Liver (tissue), 9 donors: ENCODE measurements around the gene ARHGAP1. TPM values are rescaled to one million over a fixed set of nuclear protein-coding genes. Genes with fewer than 3 reads are reported as not detected.

Experiments used
- DNase-seq: peaks from one replicate; pipeline ENCODE4 v3.0.0-alpha.2; 2017; ENCODE audit warnings: low spot score
- H3K27ac ChIP-seq, 2 donors: one replicate each; pipeline ENCODE4 v1.7.0; 2013; ENCODE audit warnings: inconsistent platforms in 2 of 2, low read length in 2 of 2, control low read depth in 1 of 2, low read depth in 1 of 2, mild to moderate bottlenecking in 1 of 2
- H3K27me3 ChIP-seq, 4 donors: one replicate each; pipeline versions ENCODE4 v1.6.1 to v1.7.0; 2013; ENCODE audit warnings: low read length in 3 of 4, inconsistent platforms in 1 of 4, mild to moderate bottlenecking in 1 of 4, moderate library complexity in 1 of 4; ENCODE audit not compliant: control insufficient read depth in 4 of 4, insufficient read depth in 4 of 4
- H3K36me3 ChIP-seq, 4 donors: one replicate each; pipeline versions ENCODE4 v1.6.1 to v1.7.0; 2013; ENCODE audit warnings: low read length in 3 of 4, mild to moderate bottlenecking in 3 of 4, low read depth in 1 of 4, moderate library complexity in 1 of 4; ENCODE audit not compliant: control insufficient read depth in 4 of 4, insufficient read depth in 3 of 4
- H3K4me1 ChIP-seq, 4 donors: one replicate each; pipeline versions ENCODE4 v1.6.1 to v1.7.0; 2013; ENCODE audit warnings: low read length in 3 of 4, mild to moderate bottlenecking in 3 of 4, moderate library complexity in 1 of 4; ENCODE audit not compliant: control insufficient read depth in 4 of 4, insufficient read depth in 4 of 4
- H3K4me3 ChIP-seq, 3 donors: one replicate each; pipeline versions ENCODE4 v1.6.1 to v1.7.0; 2013; ENCODE audit warnings: low read length in 3 of 3, control low read depth in 1 of 3, low read depth in 1 of 3, mild to moderate bottlenecking in 1 of 3
- H3K9ac ChIP-seq, 2 donors: one replicate each; pipeline ENCODE4 v1.7.0; 2013; ENCODE audit warnings: low read length in 2 of 2, mild to moderate bottlenecking in 2 of 2, moderate library complexity in 2 of 2, control low read depth in 1 of 2, low read depth in 1 of 2
- H3K9me3 ChIP-seq, 4 donors: one replicate each; pipeline versions ENCODE4 v1.6.1 to v1.7.0; 2013; ENCODE audit warnings: low read length in 3 of 4; ENCODE audit not compliant: control insufficient read depth in 4 of 4
- EGR1 ChIP-seq, 2 donors: IDR thresholded peaks; 2 replicates each; pipeline ENCODE4 v1.6.1; 2016 to 2018; ENCODE audit warnings: antibody characterized with exemption in 2 of 2, low read depth in 2 of 2
- FOXA1 ChIP-seq: IDR thresholded peaks from 2 replicates; pipeline ENCODE4 v1.6.1; 2016; ENCODE audit warnings: antibody characterized with exemption
- FOXA2 ChIP-seq: IDR thresholded peaks from 2 replicates; pipeline ENCODE4 v1.6.1; 2016; ENCODE audit warnings: antibody characterized with exemption
- HNF4A ChIP-seq, 2 donors: conservative IDR thresholded peaks; 2 replicates each; pipeline ENCODE4 v1.6.1; 2016; ENCODE audit warnings: antibody characterized with exemption in 2 of 2, mild to moderate bottlenecking in 2 of 2
- HNF4G ChIP-seq: IDR thresholded peaks from 2 replicates; pipeline ENCODE4 v1.6.1; 2016; ENCODE audit warnings: antibody characterized with exemption
- JUND ChIP-seq, 2 donors: IDR thresholded peaks; 2 replicates each; pipeline ENCODE4 v1.6.1; 2016; ENCODE audit warnings: antibody characterized with exemption in 2 of 2
- NR2F2 ChIP-seq: IDR thresholded peaks from 2 replicates; pipeline ENCODE4 v1.6.1; 2016; ENCODE audit warnings: antibody characterized with exemption
- RAD21 ChIP-seq, 2 donors: IDR thresholded peaks; 2 replicates each; pipeline ENCODE4 v1.6.1; 2016; ENCODE audit warnings: antibody characterized with exemption in 2 of 2, mild to moderate bottlenecking in 2 of 2
- RXRA ChIP-seq, 2 donors: IDR thresholded peaks; 2 replicates each; pipeline ENCODE4 v1.6.1; 2017 to 2018; ENCODE audit warnings: antibody characterized with exemption in 2 of 2, mild to moderate bottlenecking in 1 of 2
- SP1 ChIP-seq: IDR thresholded peaks from 2 replicates; pipeline ENCODE4 v1.6.1; 2018; ENCODE audit warnings: antibody characterized with exemption, mild to moderate bottlenecking
- TAF1 ChIP-seq: conservative IDR thresholded peaks from 2 replicates; pipeline ENCODE4 v1.6.1; 2016; ENCODE audit warnings: antibody characterized with exemption, mild to moderate bottlenecking
- YY1 ChIP-seq: IDR thresholded peaks from 2 replicates; pipeline ENCODE4 v1.6.1; 2016; ENCODE audit warnings: antibody characterized with exemption, mild to moderate bottlenecking
- WGBS: extraction: QIAGEN DNeasy Blood & Tissue Kit; methylation state at CpG from one replicate; pipeline ENCODE4 v1.1.7; 2013; 5-methylcytosine and 5-hydroxymethylcytosine counted together
- polyA plus RNA-seq, 2 donors: library from polyadenylated mRNA; stranded (reverse) in 1 of 2; unstranded in 1 of 2; fragments of 200-250 nt in 1 of 2; fragments of >200 nt in 1 of 2; fragmentation: Nextera tagmentation in 1 of 2; extraction: Ambion mirVana in 1 of 2; gene quantifications; one replicate each; pipeline versions ENCODE4 v1.2.1 to v1.2.3, GENCODE V29; 2013 to 2015
- total RNA-seq, 2 donors: library from RNA; depleted of rRNA; stranded (reverse); fragments of >200 nt; gene quantifications; one replicate each; pipeline ENCODE4 v1.2.3, GENCODE V29; 2014
- TF ChIP-seq, protein P1 (sequence below): IDR thresholded peaks from 2 replicates; pipeline ENCODE4 v1.6.1; 2016; ENCODE audit warnings: antibody characterized with exemption, mild to moderate bottlenecking
- TF ChIP-seq, protein P2 (sequence below): IDR thresholded peaks from 2 replicates; pipeline ENCODE4 v1.6.1; 2016; ENCODE audit warnings: antibody characterized with exemption
- TF ChIP-seq, protein P3 (sequence below): IDR thresholded peaks from 2 replicates; pipeline ENCODE4 v1.6.1; 2016; ENCODE audit warnings: antibody characterized with exemption
- TF ChIP-seq, protein P4 (sequence below): fragments of 150-350 bp; IDR thresholded peaks from 2 replicates; pipeline ENCODE4 v1.5.1; 2017; ENCODE audit warnings: improper control_type of control experiment, low read depth, low read length; ENCODE audit not compliant: missing input control
- TF ChIP-seq, protein P5 (sequence below): IDR thresholded peaks from 2 replicates; pipeline ENCODE4 v1.6.1; 2016; ENCODE audit warnings: antibody characterized with exemption
- donor health status: healthy.
- donor health status: healthy.
- donor health status: healthy.
- donor health status: healthy.
- donor health status: healthy.

ARHGAP1 gene
- total and polyA plus RNA-seq, 4 donors, result 10.9 to 21.9 (median 20.1) TPM

DNA sequence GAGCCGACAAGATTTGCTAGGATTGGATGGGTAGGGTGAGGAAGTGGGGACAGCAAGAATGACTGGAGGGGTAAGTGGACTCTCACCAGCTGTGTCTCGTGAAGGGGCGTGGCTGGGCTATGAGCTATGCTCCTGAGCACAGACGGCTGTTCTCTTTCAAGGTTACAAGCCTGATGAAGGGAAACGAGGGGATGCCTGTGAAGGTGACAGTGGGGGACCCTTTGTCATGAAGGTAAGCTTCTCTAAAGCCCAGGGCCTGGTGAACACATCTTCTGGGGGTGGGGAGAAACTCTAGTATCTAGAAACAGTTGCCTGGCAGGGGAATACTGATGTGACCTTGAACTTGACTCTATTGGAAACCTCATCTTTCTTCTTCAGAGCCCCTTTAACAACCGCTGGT, 38.5 kb upstream of the ARHGAP1 start:
- TF ChIP-seq, protein P1, sequence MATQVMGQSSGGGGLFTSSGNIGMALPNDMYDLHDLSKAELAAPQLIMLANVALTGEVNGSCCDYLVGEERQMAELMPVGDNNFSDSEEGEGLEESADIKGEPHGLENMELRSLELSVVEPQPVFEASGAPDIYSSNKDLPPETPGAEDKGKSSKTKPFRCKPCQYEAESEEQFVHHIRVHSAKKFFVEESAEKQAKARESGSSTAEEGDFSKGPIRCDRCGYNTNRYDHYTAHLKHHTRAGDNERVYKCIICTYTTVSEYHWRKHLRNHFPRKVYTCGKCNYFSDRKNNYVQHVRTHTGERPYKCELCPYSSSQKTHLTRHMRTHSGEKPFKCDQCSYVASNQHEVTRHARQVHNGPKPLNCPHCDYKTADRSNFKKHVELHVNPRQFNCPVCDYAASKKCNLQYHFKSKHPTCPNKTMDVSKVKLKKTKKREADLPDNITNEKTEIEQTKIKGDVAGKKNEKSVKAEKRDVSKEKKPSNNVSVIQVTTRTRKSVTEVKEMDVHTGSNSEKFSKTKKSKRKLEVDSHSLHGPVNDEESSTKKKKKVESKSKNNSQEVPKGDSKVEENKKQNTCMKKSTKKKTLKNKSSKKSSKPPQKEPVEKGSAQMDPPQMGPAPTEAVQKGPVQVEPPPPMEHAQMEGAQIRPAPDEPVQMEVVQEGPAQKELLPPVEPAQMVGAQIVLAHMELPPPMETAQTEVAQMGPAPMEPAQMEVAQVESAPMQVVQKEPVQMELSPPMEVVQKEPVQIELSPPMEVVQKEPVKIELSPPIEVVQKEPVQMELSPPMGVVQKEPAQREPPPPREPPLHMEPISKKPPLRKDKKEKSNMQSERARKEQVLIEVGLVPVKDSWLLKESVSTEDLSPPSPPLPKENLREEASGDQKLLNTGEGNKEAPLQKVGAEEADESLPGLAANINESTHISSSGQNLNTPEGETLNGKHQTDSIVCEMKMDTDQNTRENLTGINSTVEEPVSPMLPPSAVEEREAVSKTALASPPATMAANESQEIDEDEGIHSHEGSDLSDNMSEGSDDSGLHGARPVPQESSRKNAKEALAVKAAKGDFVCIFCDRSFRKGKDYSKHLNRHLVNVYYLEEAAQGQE, result no peak
- no peak for TF ChIP-seq FOXA1
- TF ChIP-seq, protein P2, sequence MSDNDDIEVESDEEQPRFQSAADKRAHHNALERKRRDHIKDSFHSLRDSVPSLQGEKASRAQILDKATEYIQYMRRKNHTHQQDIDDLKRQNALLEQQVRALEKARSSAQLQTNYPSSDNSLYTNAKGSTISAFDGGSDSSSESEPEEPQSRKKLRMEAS, result no peak
- TF ChIP-seq RXRA (IDR thresholded peaks at IDR 0.05), result no peak
- TF ChIP-seq NR2F2, result no peak
- TF ChIP-seq, protein P3, sequence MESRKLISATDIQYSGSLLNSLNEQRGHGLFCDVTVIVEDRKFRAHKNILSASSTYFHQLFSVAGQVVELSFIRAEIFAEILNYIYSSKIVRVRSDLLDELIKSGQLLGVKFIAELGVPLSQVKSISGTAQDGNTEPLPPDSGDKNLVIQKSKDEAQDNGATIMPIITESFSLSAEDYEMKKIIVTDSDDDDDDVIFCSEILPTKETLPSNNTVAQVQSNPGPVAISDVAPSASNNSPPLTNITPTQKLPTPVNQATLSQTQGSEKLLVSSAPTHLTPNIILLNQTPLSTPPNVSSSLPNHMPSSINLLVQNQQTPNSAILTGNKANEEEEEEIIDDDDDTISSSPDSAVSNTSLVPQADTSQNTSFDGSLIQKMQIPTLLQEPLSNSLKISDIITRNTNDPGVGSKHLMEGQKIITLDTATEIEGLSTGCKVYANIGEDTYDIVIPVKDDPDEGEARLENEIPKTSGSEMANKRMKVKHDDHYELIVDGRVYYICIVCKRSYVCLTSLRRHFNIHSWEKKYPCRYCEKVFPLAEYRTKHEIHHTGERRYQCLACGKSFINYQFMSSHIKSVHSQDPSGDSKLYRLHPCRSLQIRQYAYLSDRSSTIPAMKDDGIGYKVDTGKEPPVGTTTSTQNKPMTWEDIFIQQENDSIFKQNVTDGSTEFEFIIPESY, result no peak
- TF ChIP-seq JUND (IDR thresholded peaks at IDR 0.05), result no peak
- TF ChIP-seq HNF4A (conservative IDR thresholded peaks at IDR 0.05), result no peak
- TF ChIP-seq, protein P4, sequence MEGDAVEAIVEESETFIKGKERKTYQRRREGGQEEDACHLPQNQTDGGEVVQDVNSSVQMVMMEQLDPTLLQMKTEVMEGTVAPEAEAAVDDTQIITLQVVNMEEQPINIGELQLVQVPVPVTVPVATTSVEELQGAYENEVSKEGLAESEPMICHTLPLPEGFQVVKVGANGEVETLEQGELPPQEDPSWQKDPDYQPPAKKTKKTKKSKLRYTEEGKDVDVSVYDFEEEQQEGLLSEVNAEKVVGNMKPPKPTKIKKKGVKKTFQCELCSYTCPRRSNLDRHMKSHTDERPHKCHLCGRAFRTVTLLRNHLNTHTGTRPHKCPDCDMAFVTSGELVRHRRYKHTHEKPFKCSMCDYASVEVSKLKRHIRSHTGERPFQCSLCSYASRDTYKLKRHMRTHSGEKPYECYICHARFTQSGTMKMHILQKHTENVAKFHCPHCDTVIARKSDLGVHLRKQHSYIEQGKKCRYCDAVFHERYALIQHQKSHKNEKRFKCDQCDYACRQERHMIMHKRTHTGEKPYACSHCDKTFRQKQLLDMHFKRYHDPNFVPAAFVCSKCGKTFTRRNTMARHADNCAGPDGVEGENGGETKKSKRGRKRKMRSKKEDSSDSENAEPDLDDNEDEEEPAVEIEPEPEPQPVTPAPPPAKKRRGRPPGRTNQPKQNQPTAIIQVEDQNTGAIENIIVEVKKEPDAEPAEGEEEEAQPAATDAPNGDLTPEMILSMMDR, result no peak
- no peak for TF ChIP-seq YY1
- no peak for TF ChIP-seq RAD21 (IDR thresholded peaks at IDR 0.05)
- TF ChIP-seq, protein P5, sequence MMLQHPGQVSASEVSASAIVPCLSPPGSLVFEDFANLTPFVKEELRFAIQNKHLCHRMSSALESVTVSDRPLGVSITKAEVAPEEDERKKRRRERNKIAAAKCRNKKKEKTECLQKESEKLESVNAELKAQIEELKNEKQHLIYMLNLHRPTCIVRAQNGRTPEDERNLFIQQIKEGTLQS, result no peak
- TF ChIP-seq SP1, result no peak
- no peak for TF ChIP-seq EGR1 (IDR thresholded peaks at IDR 0.05; ENCODE audit: low read depth in 2 of 2)
- no peak for TF ChIP-seq TAF1
- TF ChIP-seq FOXA2, result no peak
- no peak for TF ChIP-seq HNF4G
- DNase-seq, result no peak

DNA sequence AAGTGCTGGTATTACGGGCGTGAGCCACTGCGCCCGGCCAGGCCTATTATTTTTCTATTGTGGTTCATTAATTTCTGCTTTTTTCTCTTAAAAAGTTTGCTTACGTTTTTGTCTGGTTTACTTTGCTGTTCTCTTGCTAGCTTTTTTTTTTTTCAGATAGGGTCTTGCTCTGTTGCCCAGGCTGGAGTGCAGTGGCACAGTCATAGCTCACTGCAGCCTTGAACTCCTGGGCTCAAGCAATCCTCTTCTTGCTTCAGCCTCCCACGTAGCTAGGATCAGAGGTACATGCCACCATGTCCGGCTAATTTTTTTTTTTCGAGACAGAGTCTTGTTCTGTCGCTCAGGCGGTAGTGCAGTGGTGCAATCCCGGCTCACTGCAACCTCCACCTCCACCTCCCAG, 37.3 kb upstream of the ARHGAP1 start:
- Histone ChIP-seq H3K36me3 (peaks cover 16 to 66% (median 44%) of the 10 kb centered on the region in 4 donors), H3K4me3 (no peak overlapping the region), H3K27ac (no peak overlapping the region), H3K27me3 (no peaks in the 10 kb centered on the region), H3K9me3 (no peaks in the 10 kb centered on the region), H3K9ac (no peak overlapping the region), H3K4me1 (peaks cover 0 to 10% (median 2%) of the 10 kb centered on the region in 4 donors)
- DNase-seq, result no peak
- TF ChIP-seq, protein P4, result no peak
- no peak for TF ChIP-seq FOXA2
- no peak for TF ChIP-seq FOXA1
- TF ChIP-seq, protein P1, result no peak
- WGBS, result 94% methylated on average over 11 of the region's 11 CpGs

More for the DNA sequence above, 38.5 kb upstream of the ARHGAP1 start:
- peaks cover 0 to 8% (median 2%) of the 10 kb centered on the region in 4 donors for H3K4me1 ChIP-seq
- no peaks in the 10 kb centered on the region for H3K27me3 ChIP-seq
- no peak overlapping the region for H3K9ac ChIP-seq
- H3K9me3 ChIP-seq, result no peaks in the 10 kb centered on the region
- WGBS, result 86% methylated on average over 6 of the region's 6 CpGs
- no peak overlapping the region for H3K27ac ChIP-seq
- H3K4me3 ChIP-seq, result no peak overlapping the region
- H3K36me3 ChIP-seq, result peaks cover 15 to 66% (median 51%) of the 10 kb centered on the region in 4 donors
